HTR-8/SVneo (cell line): ENCODE data around the gene MRPL28.
"Not testable (repeated sequence)": the region's sequence is repeated elsewhere in the genome, so short reads cannot be mapped to it uniquely, and the experiment has no call there.

Source experiments
- DNase-seq: peaks from one replicate; pipeline ENCODE4 v3.0.0; 2011; ENCODE audit warnings: low spot score, mixed read lengths; ENCODE audit not compliant: insufficient read length
- FAIRE-seq: peaks from 2 replicates; lab custom pipeline; 2011; peaks lifted over from hg19 to GRCh38; lab: Jason Lieb, UNC

MRPL28 gene

GRCh38 chr16:392450-393030 is 22.2 kb upstream of the MRPL28 start:
- FAIRE-seq = no peak
- DNase-seq = no peak

DNA sequence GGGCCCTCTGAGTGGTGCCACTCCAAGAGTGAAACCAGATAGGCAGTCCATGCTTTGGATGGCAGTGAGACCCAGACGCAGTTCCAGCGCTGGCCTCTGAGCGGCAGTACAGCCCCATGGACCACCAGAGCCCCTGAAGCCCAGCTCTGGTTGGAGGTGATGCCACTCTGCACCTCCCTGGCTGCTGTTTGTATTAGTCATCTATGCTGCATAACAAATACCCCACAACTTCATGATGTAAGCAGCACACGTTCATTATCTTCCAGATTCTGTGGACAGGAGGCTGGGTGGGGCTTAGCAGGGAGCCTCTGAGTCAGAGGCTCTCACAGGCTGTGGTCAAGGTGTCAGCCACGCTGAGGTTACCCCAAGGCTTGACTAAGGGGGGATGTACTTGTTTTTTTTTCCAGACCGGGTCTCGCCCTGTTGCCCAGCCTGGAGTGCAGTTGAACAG is 21.6 kb upstream of the MRPL28 start:
- DNase-seq = no peak
- no peak for FAIRE-seq

DNA sequence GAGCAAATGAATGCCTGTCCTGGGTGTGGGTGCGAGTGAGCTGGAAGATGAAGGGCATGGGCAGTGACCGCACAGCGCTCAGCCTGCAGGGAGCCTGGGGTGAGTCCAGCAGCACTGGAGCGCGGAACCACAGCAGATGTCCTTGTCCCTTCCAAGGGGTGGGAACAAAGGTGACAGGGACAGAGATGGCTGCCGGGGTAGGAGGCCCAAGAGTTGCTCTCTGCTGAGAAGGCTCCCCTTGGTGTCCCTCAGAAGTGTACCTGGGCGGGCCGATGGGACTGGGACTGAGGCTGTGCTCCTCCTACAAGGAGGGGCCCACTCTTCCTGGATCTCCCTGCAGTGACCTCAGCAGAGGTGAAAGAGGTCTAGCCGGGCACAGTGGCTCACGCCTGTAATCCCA is 19.0 kb upstream of the MRPL28 start:
- FAIRE-seq (no peak), DNase-seq (no peak)

DNA sequence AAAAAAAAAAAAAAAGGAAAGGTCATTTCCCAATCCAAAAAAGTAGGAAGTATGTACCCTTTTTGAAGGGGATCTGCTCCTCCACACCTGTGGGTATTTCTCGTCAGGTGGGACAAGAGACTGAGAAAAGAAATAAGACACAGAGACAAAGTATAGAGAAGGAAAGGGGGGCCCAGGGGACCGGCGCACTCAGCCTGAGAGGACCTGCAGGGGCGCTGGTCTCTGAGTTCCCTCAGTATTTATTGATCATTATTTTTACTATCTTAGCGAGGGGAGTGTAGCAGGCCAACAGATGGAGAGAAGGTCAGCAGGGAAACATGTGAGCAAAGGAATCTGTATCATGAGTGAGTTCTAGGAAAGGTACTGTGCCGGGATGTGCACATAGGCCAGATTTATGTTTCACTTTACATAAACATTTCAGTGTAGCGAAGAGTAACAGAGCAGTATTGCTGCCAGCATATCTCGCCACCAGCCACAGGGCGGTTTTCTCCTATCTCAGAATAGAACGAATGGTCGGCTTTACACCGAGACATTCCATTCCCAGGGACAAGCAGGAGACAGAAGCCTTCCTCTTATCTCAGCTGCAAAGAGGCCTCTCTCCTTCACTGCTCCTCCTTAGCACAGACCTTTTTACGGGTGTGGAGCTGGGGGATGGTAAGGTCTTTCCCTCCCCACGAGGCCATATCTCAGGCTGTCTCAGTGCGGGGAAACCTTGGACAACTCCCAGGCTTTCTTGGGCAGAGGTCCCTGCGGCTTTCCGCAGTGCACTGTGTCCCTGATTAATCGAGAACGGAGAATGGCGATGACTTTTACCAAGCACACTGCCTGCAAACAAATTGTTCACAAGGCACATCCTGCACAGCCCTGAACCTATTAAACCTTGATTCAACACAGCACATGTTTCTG is 17.7 kb upstream of the MRPL28 start:
- not testable (repeated sequence) for DNase-seq, FAIRE-seq

GRCh38 chr16:386641-387156 is 16.4 kb upstream of the MRPL28 start:
- FAIRE-seq = no peak
- no peak for DNase-seq

GRCh38 chr16:383326-384051 is 13.2 kb upstream of the MRPL28 start:
- DNase-seq = no peak
- peak; percentile 13 for FAIRE-seq

- FAIRE-seq = peak; percentile 20
Observed at GRCh38 chr16:381789-382717, 11.7 kb upstream of the MRPL28 start, which contains the start of gene PGAP6. Gene PGAP6, minus strand, starts transcription at chr16:381978. Its CDS starts 157 bp downstream, at chr16:381821.

DNA sequence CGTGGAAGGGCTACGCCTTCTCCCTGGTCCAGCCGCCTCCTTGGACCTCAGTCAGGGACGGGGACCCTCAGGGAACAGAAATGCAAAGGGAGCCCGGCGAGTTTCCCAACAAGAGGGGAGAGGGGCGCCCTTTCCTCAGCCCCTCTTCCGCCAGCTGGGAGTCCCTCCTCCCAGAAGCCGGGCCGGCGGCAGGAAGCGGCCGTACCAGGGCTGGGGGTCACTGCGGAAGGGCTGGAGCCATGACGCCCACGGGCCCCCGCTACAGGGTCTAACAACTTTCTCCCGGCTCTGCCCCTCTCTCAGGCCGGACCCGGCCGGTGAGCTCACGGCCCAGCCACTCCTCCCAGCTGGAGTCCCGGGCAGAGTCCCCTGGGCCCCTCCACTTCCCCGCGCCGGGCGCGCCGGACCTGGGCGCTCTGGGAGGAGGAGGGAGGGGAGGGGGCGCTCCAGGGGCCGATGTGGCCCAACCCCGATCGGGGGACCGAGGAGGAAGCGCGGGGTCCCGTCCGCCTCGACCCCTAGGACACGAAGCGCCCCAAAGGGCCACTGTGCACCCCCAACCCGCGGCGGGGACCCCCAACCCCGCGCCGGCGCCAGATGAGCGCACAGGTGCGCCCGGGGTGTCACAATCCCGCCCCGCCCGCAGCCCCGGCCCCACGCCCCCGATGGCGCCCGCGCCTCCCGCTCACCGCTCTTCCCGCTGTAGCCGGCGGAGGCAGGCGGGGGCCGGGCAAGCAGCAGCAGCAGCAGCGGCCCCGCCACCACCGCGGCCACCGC is 10.9 kb upstream of the MRPL28 start:
- no peak for FAIRE-seq
- DNase-seq = no peak

More at GRCh38 chr16:381789-382717, 11.7 kb upstream of the MRPL28 start, which contains the start of gene PGAP6:
- DNase-seq = peak; percentile 61

DNA sequence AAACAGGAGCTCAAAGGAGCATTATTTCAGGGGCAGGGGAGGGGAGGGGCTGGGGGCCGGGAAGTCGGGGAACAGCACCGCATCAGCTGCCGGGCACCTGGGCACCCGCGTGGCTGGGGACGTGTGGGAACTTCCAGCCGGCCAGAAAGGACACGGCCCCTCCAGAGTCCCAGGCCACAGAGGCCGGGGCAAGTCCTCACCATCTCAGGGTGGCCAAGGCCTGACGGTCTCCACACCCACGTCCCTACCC is 10.3 kb upstream of the MRPL28 start:
- FAIRE-seq (peak; percentile 44), DNase-seq (no peak)

DNA sequence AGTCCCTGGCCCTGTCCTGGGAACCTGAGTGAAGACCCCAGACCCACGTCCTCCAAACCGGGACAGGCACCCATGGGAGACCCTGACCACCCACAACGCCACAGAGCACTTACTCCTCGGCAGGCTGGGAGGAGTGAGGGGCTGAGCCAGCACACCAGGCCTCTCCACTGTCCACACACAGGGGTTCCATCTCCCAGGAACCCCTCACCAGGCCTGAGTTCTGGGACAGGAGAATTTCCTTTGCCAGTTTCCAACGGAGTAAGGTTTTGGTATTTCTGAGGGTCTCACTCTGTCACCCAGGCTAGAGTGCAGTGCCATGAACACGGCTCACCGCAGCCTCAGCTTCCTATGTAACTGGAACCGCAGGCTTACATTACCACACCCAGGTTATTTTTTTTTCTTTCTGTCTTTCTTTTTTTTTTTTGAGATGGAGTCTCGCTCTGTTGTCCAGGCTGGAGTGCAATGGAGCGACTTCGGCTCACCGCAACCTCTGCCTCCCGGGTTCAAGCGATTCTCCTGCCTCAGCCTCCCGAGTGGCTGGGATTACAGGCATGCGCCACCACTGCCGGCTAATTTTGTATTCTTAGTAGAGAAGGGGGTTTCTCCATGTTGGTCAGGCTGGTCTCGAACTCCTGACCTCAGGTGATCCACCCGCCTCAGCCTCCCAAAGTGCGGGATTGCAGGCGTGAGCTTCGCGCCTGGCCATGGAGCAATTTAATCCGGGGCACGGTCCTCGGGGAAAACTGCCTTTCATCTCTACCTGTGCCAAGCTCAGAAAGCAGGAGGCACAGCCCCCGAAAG is 9.8 kb upstream of the MRPL28 start:
- FAIRE-seq (no peak), DNase-seq (no peak)

- FAIRE-seq = no peak
- DNase-seq = no peak
Observed at GRCh38 chr16:379183-379960, 9.0 kb upstream of the MRPL28 start.

DNA sequence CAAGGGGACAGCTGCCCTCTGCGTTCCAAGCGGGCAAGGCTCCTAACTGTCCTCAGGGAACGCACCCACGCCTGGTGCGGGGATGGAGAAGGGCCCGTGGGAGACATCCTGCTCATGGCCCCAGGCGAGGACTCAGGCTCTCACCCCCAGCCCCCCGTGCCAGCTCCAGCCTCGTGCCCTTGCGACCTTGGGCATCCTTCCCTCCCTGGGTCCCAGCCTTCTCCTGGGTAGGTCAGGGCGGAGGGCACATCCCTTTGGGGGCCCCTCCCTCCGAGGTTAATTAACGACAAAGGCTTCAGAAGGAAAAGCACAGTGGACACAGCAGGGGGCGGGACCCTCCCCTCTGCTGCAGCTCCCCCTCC is 8.5 kb upstream of the MRPL28 start:
- DNase-seq = no peak

DNA sequence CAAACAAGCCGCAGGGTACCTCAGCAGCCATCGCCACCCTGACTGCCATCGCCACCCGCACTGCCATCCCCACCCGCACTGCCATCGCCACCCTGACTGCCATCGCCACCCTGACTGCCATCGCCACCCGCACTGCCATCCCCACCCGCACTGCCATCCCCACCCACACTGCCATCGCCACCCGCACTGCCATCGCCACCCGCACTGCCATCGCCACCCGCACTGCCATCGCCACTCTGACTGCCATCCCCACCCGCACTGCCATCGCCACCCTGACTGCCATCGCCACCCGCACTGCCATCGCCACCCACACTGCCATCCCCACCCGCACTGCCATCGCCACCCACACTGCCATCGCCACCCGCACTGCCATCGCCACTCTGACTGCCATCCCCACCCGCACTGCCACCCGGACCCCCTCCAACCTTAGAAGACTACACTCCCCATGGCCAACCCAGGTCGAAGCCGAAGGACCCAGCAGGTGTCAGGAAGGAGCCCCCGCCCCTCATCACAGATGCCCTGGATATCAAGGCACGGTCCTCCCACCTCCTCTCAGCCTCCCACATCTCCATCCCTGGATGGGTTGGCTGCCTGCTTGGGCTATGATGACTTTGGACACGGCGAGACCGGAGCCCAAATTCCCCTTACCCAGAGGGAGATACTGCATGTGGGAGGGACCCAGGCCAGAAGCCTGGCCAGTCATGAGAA is 7.9 kb upstream of the MRPL28 start:
- FAIRE-seq = peak; percentile 97
- not testable (repeated sequence) for DNase-seq

More for the DNA sequence above, 8.5 kb upstream of the MRPL28 start:
- no peak for FAIRE-seq

DNA sequence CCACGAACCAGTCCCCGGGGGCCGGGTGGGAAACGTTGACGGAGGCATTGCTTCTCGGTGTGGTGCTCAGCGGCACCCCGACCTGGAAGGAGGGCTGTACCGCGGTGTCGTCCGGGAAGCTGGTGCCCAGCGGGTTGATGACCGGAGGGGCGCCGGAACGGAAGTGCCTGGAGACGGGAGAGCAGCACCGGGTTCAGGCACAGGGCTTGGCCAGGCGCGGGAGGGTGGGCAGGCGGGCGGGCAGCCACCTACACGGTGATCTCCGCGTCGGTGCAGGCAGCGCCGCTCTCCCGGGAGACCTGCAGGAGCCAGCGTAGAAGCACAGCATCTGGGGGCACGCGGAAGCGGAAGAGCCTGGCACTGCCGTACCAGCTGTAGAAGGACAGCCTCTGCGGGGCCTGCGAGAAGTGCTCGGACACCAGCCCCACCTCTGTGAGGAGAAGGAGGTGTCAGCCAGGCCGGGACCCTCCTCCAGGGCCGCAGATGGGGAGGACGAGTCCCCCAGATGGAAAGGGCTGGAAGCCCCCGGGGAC is 7.1 kb upstream of the MRPL28 start:
- DNase-seq = no peak
- FAIRE-seq = no peak

GRCh38 chr16:376817-377418 is 6.6 kb upstream of the MRPL28 start:
- DNase-seq (no peak), FAIRE-seq (no peak)
